Vagina (tissue), 1 donor: ENCODE results near the gene OAS1. TPM values are rescaled to one million over a fixed set of nuclear protein-coding genes. Genes with fewer than 3 reads are reported as not detected.

ENCODE experiments used
- total RNA-seq: library from RNA; depleted of rRNA; stranded (reverse); fragments of >200 nt; gene quantifications from one replicate; pipeline ENCODE4 v1.2.3, GENCODE V29; 2016

The OAS1 gene
- total RNA-seq, 1 donor from 2014 or later = 30.9 TPM

Other genes with a start within 250 kb of the OAS1 start
- 3.4 TPM for gene RPH3A, start 115.2 kb upstream of the OAS1 start, total RNA-seq
- gene OAS3, start 31.5 kb downstream of the OAS1 start, total RNA-seq = 20.1 TPM
- 14.0 TPM for gene OAS2, start 71.6 kb downstream of the OAS1 start, total RNA-seq
- gene DTX1, start 149.8 kb downstream of the OAS1 start, total RNA-seq = 8.3 TPM
- 11.0 TPM for gene RASAL1, start 228.8 kb downstream of the OAS1 start, total RNA-seq
- not detected for gene CFAP73, start 242.8 kb downstream of the OAS1 start, total RNA-seq